Astrocyte (in vitro differentiated cells and primary cell): ENCODE measurements around the gene OS9. TPM values are rescaled to one million over a fixed set of nuclear protein-coding genes. Genes with fewer than 3 reads are reported as not detected.

Experiments used
- DNase-seq: peaks from one replicate; pipeline ENCODE4 v3.0.0-alpha.2; 2010; ENCODE audit warnings: low read depth
- FAIRE-seq: peaks from 2 replicates; lab custom pipeline; 2011; peaks lifted over from hg19 to GRCh38; lab: Jason Lieb, UNC
- H2AFZ ChIP-seq: 2 replicates; pipeline ENCODE4 v1.6.0; 2012; ENCODE audit warnings: low read depth, low read length, inconsistent platforms
- H3K27ac ChIP-seq: 2 replicates; pipeline ENCODE4 v1.5.1; 2011; ENCODE audit warnings: low read depth, low read length, inconsistent platforms
- H3K27me3 ChIP-seq: 2 replicates; pipeline ENCODE4 v1.6.0; 2011; ENCODE audit warnings: low read length, inconsistent platforms; ENCODE audit not compliant: insufficient read depth
- H3K36me3 ChIP-seq: 2 replicates; pipeline ENCODE4 v1.5.1; 2011; ENCODE audit warnings: low read length, inconsistent platforms; ENCODE audit not compliant: insufficient read depth
- H3K4me1 ChIP-seq: 2 replicates; pipeline ENCODE4 v1.5.1; 2011; ENCODE audit warnings: low read length, inconsistent platforms; ENCODE audit not compliant: insufficient read depth
- H3K4me2 ChIP-seq: 2 replicates; pipeline ENCODE4 v1.6.0; 2012; ENCODE audit warnings: low read length, inconsistent platforms
- H3K4me3 ChIP-seq: 2 replicates; pipeline ENCODE4 v1.5.1; 2011; ENCODE audit warnings: low read depth, mild to moderate bottlenecking, low read length, inconsistent platforms; ENCODE audit not compliant: insufficient read depth
- H3K79me2 ChIP-seq: 2 replicates; pipeline ENCODE4 v1.6.0; 2012; ENCODE audit warnings: mild to moderate bottlenecking, low read length, inconsistent platforms; ENCODE audit not compliant: insufficient read depth
- H3K9ac ChIP-seq: 2 replicates; pipeline ENCODE4 v1.6.0; 2012; ENCODE audit warnings: mild to moderate bottlenecking, low read length, inconsistent platforms
- H3K9me3 ChIP-seq: 2 replicates; pipeline ENCODE4 v1.5.1; 2012; ENCODE audit warnings: low read depth, mild to moderate bottlenecking, low read length, inconsistent platforms; ENCODE audit not compliant: insufficient read depth
- H4K20me1 ChIP-seq: 2 replicates; pipeline ENCODE4 v1.6.0; 2012; ENCODE audit warnings: low read length, inconsistent platforms; ENCODE audit not compliant: insufficient read depth
- H3K27ac Mint-ChIP-seq: one replicate; pipeline ENCODE4 v1.8.0; 2021; ENCODE audit warnings: mild to moderate bottlenecking, mixed read lengths; ENCODE audit not compliant: unreplicated experiment
- H3K27me3 Mint-ChIP-seq: one replicate; pipeline ENCODE4 v1.8.0; 2021; ENCODE audit warnings: low read depth, mixed read lengths; ENCODE audit not compliant: unreplicated experiment
- H3K36me3 Mint-ChIP-seq: one replicate; pipeline ENCODE4 v1.8.0; 2021; ENCODE audit warnings: low read depth, mixed read lengths; ENCODE audit not compliant: unreplicated experiment
- H3K4me1 Mint-ChIP-seq: one replicate; pipeline ENCODE4 v1.8.0; 2021; ENCODE audit warnings: low read depth, mixed read lengths; ENCODE audit not compliant: unreplicated experiment
- H3K4me3 Mint-ChIP-seq: one replicate; pipeline ENCODE4 v1.8.0; 2021; ENCODE audit warnings: mild to moderate bottlenecking, moderate library complexity, mixed read lengths; ENCODE audit not compliant: unreplicated experiment
- H3K9me3 Mint-ChIP-seq: one replicate; pipeline ENCODE4 v1.8.0; 2021; ENCODE audit warnings: mild to moderate bottlenecking, mixed read lengths; ENCODE audit not compliant: unreplicated experiment
- EZH2 ChIP-seq: IDR thresholded peaks from 2 replicates; pipeline ENCODE4 v1.6.1; 2012; ENCODE audit warnings: mild to moderate bottlenecking, low read length, inconsistent platforms; ENCODE audit not compliant: insufficient read depth
- microRNA-seq: library from miRNA; unstranded; fragments of <30 nt; microRNA quantifications from one replicate; pipeline ENCODE4 v1.2.0, GENCODE V29; 2020
- total RNA-seq: library from RNA; stranded (reverse); gene quantifications from 2 replicates; pipeline ENCODE4 v1.2.1, GENCODE V29; 2021
- TF ChIP-seq, protein P1 (sequence below): IDR thresholded peaks from 2 replicates; pipeline ENCODE4 v1.5.1; 2011; ENCODE audit warnings: low read depth, mild to moderate bottlenecking, inconsistent platforms, low read length, moderate library complexity; ENCODE audit not compliant: insufficient read depth

The OS9 gene
- total RNA-seq, 1 donor from 2014 or later: 194 TPM

DNA sequence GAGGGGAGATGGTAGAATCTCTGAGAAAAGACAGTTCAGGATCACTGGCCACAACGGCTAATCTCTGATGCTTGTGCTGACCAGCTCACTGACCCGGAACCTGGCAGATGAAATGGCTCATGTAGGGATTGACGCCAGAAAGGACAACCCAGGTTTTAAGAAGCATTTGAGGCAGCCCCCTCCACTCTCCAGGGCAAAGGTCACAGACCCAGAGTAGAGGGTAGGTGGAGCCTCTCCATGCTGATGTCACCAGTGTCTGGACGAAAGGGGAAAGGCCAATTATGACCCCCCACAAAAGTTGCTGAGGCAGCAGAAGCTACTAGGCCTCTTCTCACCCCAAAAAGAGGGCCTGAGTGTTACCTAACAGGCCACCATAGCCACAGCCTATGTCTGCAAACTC is 76.8 kb downstream of the OS9 start:
- Mint-ChIP-seq H3K27ac (peak overlapping the region; percentile 26), H3K4me1 (peaks cover 11% of the 10 kb centered on the region), H3K36me3 (peaks cover 16% of the 10 kb centered on the region), H3K9me3 (no peaks in the 10 kb centered on the region), H3K4me3 (peak overlapping the region; percentile 76), H3K27me3 (peaks cover 17% of the 10 kb centered on the region)
- peak overlapping the region; percentile 85 for H3K4me3 ChIP-seq
- H4K20me1 ChIP-seq: no peaks in the 10 kb centered on the region
- FAIRE-seq: no peak
- TF ChIP-seq EZH2: no peak
- TF ChIP-seq, protein P1, sequence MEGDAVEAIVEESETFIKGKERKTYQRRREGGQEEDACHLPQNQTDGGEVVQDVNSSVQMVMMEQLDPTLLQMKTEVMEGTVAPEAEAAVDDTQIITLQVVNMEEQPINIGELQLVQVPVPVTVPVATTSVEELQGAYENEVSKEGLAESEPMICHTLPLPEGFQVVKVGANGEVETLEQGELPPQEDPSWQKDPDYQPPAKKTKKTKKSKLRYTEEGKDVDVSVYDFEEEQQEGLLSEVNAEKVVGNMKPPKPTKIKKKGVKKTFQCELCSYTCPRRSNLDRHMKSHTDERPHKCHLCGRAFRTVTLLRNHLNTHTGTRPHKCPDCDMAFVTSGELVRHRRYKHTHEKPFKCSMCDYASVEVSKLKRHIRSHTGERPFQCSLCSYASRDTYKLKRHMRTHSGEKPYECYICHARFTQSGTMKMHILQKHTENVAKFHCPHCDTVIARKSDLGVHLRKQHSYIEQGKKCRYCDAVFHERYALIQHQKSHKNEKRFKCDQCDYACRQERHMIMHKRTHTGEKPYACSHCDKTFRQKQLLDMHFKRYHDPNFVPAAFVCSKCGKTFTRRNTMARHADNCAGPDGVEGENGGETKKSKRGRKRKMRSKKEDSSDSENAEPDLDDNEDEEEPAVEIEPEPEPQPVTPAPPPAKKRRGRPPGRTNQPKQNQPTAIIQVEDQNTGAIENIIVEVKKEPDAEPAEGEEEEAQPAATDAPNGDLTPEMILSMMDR: no peak
- H3K36me3 ChIP-seq: peaks cover 2% of the 10 kb centered on the region
- H3K9ac ChIP-seq: peak overlapping the region; percentile 97
- DNase-seq: no peak
- H3K4me2 ChIP-seq: peak overlapping the region; percentile 95
- peaks cover 24% of the 10 kb centered on the region for H3K4me1 ChIP-seq
- H3K9me3 ChIP-seq: no peaks in the 10 kb centered on the region
- peaks cover 13% of the 10 kb centered on the region for H3K27me3 ChIP-seq
- peaks cover 16% of the 10 kb centered on the region for H3K79me2 ChIP-seq
- H2AFZ ChIP-seq: no peak overlapping the region
- H3K27ac ChIP-seq: no peak overlapping the region

Small RNA genes lying within 50 kb of the gene (microRNA-seq; reads per million reads assigned to microRNA genes)
- not detected for gene MIR6759

Other genes with a start within 250 kb of the OS9 start
- gene INHBE, start 238.8 kb upstream of the OS9 start, total RNA-seq: 24.6 and 37.5 TPM in 2 replicates
- gene GLI1, start 234.3 kb upstream of the OS9 start, total RNA-seq: 5.8 and 6.8 TPM in 2 replicates
- 2.5 and 3.1 TPM in 2 replicates for gene ARHGAP9, start 214.3 kb upstream of the OS9 start, total RNA-seq
- 351 and 384 TPM in 2 replicates for gene MARS1, start 206.1 kb upstream of the OS9 start, total RNA-seq
- gene DDIT3, start 173.6 kb upstream of the OS9 start, total RNA-seq: 42.6 and 45.1 TPM in 2 replicates
- gene MBD6, start 171.3 kb upstream of the OS9 start, total RNA-seq: 55.3 and 58.5 TPM in 2 replicates
- gene DCTN2, start 146.9 kb upstream of the OS9 start, total RNA-seq: 94.5 and 107 TPM in 2 replicates
- 7.2 and 8.6 TPM in 2 replicates for gene KIF5A, start 144.1 kb upstream of the OS9 start, total RNA-seq
- gene PIP4K2C, start 102.9 kb upstream of the OS9 start, total RNA-seq: 43.3 and 43.6 TPM in 2 replicates
- 18.3 and 20.8 TPM in 2 replicates for gene DTX3, start 89.3 kb upstream of the OS9 start, total RNA-seq
- 16.8 and 24.5 TPM in 2 replicates for gene ARHGEF25, start 82.7 kb upstream of the OS9 start, total RNA-seq
- 2.5 and 2.6 TPM in 2 replicates for gene B4GALNT1, start 60.9 kb upstream of the OS9 start, total RNA-seq
- gene AGAP2, start 44.6 kb downstream of the OS9 start, total RNA-seq: 0.14 and 0.17 TPM in 2 replicates
- gene TSPAN31, start 50.9 kb downstream of the OS9 start, total RNA-seq: 18.6 and 22.9 TPM in 2 replicates
- 113 and 133 TPM in 2 replicates for gene CDK4, start 58.2 kb downstream of the OS9 start, total RNA-seq
- 11.3 and 13.0 TPM in 2 replicates for gene MARCHF9, start 61.0 kb downstream of the OS9 start, total RNA-seq
- gene CYP27B1, start 72.9 kb downstream of the OS9 start, total RNA-seq: 1.5 TPM in 2 replicates
- 21.1 and 25.7 TPM in 2 replicates for gene METTL1, start 78.0 kb downstream of the OS9 start, total RNA-seq
- 8.1 and 11.6 TPM in 2 replicates for gene EEF1AKMT3, start 78.5 kb downstream of the OS9 start, total RNA-seq
- 26.6 and 30.0 TPM in 2 replicates for gene TSFM, start 88.7 kb downstream of the OS9 start, total RNA-seq
- 2.5 and 3.2 TPM in 2 replicates for gene AVIL, start 124.6 kb downstream of the OS9 start, total RNA-seq
- gene CTDSP2, start 152.6 kb downstream of the OS9 start, total RNA-seq: 87.1 and 91.9 TPM in 2 replicates
- gene ATP23, start 247.4 kb downstream of the OS9 start, total RNA-seq: 3.2 and 3.4 TPM in 2 replicates